ENCODE results near the gene ACTL6B. TPM values are rescaled to one million over a fixed set of nuclear protein-coding genes. Genes with fewer than 3 reads are reported as not detected.
"Not testable (repeated sequence)": the region's sequence is repeated elsewhere in the genome, so short reads cannot be mapped to it uniquely, and the experiment has no call there.

ACTL6B gene
- total RNA-seq, 1 donor from 2014 or later = not detected

DNA sequence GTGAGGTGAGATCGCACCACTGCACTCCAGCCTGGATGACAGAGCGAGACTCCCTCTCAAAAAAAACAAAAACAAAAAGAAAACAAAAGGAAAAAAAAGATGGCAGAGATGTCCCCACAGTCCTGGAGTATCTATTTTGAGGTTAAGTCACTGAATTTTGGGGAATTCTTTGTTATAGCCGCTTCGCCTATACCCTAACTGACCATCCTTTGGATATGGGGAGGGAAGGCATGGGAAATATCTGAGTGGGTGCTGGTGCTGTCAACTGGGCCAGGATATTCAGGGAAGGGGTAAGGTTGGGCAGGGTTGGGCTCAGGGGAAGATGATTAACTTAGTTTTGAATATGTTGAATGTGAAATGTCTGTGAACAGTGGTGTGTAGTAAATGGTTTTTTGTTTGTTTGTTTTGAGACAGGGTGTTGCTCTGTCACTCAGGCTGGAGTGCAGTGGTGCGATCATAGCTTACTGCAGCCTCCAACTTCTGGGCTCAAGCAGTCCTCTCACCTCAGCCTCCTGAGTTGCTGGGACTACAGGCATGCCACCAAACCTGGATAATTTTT is 9.0 kb upstream of the ACTL6B start:
- Mint-ChIP-seq H3K4me1 (no peaks in the 10 kb centered on the region), H3K27me3 (ENCODE audit: insufficient read depth, low read depth) (peaks cover 23% of the 10 kb centered on the region), H3K4me3 (no peak overlapping the region)

DNA sequence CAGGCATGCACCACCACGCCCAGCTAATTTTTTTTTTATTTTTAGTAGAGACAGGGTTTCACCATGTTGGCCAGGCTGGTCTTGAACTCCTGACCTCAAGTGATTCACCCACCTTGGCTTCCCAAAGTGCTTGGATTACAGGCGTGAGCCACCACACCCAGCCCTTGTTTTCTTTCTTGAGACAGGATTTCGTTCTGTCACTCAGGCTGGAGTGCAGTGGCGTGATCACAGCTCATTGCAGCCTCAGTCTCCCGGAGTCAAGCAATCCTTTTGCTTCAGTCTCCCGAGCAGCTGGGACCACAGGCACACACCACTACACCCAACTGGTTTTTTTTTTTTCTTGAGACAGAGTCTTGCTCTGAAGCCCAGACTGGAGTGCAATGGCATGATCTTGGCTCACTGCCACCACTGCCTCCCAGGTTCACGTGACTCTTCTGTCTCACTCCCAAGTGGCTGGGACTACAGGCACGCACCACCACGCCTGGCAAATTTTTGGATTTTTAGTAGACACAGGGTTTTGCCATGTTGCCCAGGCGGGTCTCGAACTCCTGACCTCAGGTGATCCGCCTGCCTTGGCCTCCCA is 6.0 kb upstream of the ACTL6B start:
- H3K36me3 ChIP-seq; H3K4me3 Mint-ChIP-seq; H3K4me1 Mint-ChIP-seq; H3K27ac ChIP-seq; H4K20me1 ChIP-seq (ENCODE audit: low read depth); H3K4me1 ChIP-seq; DNase-seq (ENCODE audit: low spot score); H3K4me3 ChIP-seq; H3F3A ChIP-seq (ENCODE audit: low read depth); H3K79me2 ChIP-seq (ENCODE audit: low read depth); H3K9me3 ChIP-seq (ENCODE audit: low read depth); H2AFZ ChIP-seq (replicated peaks); H3K4me2 ChIP-seq; H3K9me3 Mint-ChIP-seq; H3K36me3 Mint-ChIP-seq; H3K9ac ChIP-seq; H3K27ac Mint-ChIP-seq: not testable (repeated sequence)
- peaks cover 15% of the 10 kb centered on the region for H3K27me3 ChIP-seq
- peaks cover 27% of the 10 kb centered on the region for H3K27me3 Mint-ChIP-seq (ENCODE audit: insufficient read depth, low read depth)

More for the DNA sequence above, 9.0 kb upstream of the ACTL6B start:
- H3K27me3 ChIP-seq = peaks cover 5% of the 10 kb centered on the region
- H3K36me3 ChIP-seq = no peaks in the 10 kb centered on the region
- H3F3A ChIP-seq (ENCODE audit: low read depth) = no peaks in the 10 kb centered on the region
- H3K9ac ChIP-seq = no peak overlapping the region
- no peak overlapping the region for H3K4me3 ChIP-seq
- H3K79me2 ChIP-seq (ENCODE audit: low read depth) = no peaks in the 10 kb centered on the region
- H3K9me3 ChIP-seq (ENCODE audit: low read depth) = no peaks in the 10 kb centered on the region
- no peak overlapping the region for H3K4me2 ChIP-seq
- no peaks in the 10 kb centered on the region for H4K20me1 ChIP-seq (ENCODE audit: low read depth)
- TF ChIP-seq, protein P1, sequence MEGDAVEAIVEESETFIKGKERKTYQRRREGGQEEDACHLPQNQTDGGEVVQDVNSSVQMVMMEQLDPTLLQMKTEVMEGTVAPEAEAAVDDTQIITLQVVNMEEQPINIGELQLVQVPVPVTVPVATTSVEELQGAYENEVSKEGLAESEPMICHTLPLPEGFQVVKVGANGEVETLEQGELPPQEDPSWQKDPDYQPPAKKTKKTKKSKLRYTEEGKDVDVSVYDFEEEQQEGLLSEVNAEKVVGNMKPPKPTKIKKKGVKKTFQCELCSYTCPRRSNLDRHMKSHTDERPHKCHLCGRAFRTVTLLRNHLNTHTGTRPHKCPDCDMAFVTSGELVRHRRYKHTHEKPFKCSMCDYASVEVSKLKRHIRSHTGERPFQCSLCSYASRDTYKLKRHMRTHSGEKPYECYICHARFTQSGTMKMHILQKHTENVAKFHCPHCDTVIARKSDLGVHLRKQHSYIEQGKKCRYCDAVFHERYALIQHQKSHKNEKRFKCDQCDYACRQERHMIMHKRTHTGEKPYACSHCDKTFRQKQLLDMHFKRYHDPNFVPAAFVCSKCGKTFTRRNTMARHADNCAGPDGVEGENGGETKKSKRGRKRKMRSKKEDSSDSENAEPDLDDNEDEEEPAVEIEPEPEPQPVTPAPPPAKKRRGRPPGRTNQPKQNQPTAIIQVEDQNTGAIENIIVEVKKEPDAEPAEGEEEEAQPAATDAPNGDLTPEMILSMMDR (IDR thresholded peaks at IDR 0.05) = no peak
- no peak for TF ChIP-seq EZH2phosphoT487 (IDR thresholded peaks at IDR 0.05)
- no peak for TF ChIP-seq EZH2 (IDR thresholded peaks at IDR 0.05)
- no peak for DNase-seq (ENCODE audit: low spot score)
- no peak overlapping the region for H3K27ac ChIP-seq
- Mint-ChIP-seq H3K36me3 (no peaks in the 10 kb centered on the region), H3K27ac (no peak overlapping the region), H3K9me3 (no peaks in the 10 kb centered on the region)
- no peak overlapping the region for H2AFZ ChIP-seq (replicated peaks)
- no peaks in the 10 kb centered on the region for H3K4me1 ChIP-seq

- H3K36me3 ChIP-seq = no peaks in the 10 kb centered on the region
- H3K9me3 Mint-ChIP-seq = no peaks in the 10 kb centered on the region
- DNase-seq (ENCODE audit: low spot score) = no peak
- no peak overlapping the region for H2AFZ ChIP-seq (replicated peaks)
- H4K20me1 ChIP-seq (ENCODE audit: low read depth) = peaks cover 11% of the 10 kb centered on the region
- no peak overlapping the region for H3K9ac ChIP-seq
- TF ChIP-seq EZH2 (IDR thresholded peaks at IDR 0.05) = no peak
- TF ChIP-seq, protein P1 (IDR thresholded peaks at IDR 0.05) = no peak
- no peaks in the 10 kb centered on the region for H3K36me3 Mint-ChIP-seq
- no peak overlapping the region for H3K27ac Mint-ChIP-seq
- H3K4me1 ChIP-seq = no peaks in the 10 kb centered on the region
- H3K4me3 ChIP-seq = no peak overlapping the region
- peaks cover 30% of the 10 kb centered on the region for H3K27me3 Mint-ChIP-seq (ENCODE audit: insufficient read depth, low read depth)
- H3K4me1 Mint-ChIP-seq = peaks cover 5% of the 10 kb centered on the region
- H3F3A ChIP-seq (ENCODE audit: low read depth) = peaks cover 3% of the 10 kb centered on the region
- no peaks in the 10 kb centered on the region for H3K9me3 ChIP-seq (ENCODE audit: low read depth)
- no peaks in the 10 kb centered on the region for H3K79me2 ChIP-seq (ENCODE audit: low read depth)
- H3K27ac ChIP-seq = no peak overlapping the region
- H3K4me2 ChIP-seq = no peak overlapping the region
- H3K4me3 Mint-ChIP-seq = peak overlapping the region; percentile 65
- H3K27me3 ChIP-seq = peaks cover 59% of the 10 kb centered on the region
Measured at GRCh38 chr7:100654908-100655831, 1.1 kb downstream of the ACTL6B start.

All from neural progenitor cell (in vitro differentiated cells).